HS-5 (cell line): Measurements from ENCODE around the gene CDO1.

Source experiments
- DNase-seq: peaks from one replicate; pipeline ENCODE4 v3.0.0-alpha.2; 2012; ENCODE audit warnings: low read depth

The CDO1 gene

GRCh38 chr5:115785381-115786065 lies 30.9 kb downstream of the CDO1 start:
- no peak for DNase-seq

GRCh38 chr5:115778417-115778816 lies 38.0 kb downstream of the CDO1 start:
- no peak for DNase-seq

- DNase-seq: no peak
These were observed 39.5 kb downstream of the CDO1 start for GRCh38 chr5:115776989-115777388.

- DNase-seq: no peak
These were observed 40.5 kb downstream of the CDO1 start for GRCh38 chr5:115775999-115776398.

- no peak for DNase-seq
These were observed 41.8 kb downstream of the CDO1 start for GRCh38 chr5:115774684-115775083.

GRCh38 chr5:115772731-115773475 lies 43.6 kb downstream of the CDO1 start:
- no peak for DNase-seq

GRCh38 chr5:115770466-115770865 lies 46.0 kb downstream of the CDO1 start:
- no peak for DNase-seq

- no peak for DNase-seq
These were observed 49.0 kb downstream of the CDO1 start for GRCh38 chr5:115767424-115767823.

GRCh38 chr5:115766608-115767007 lies 49.9 kb downstream of the CDO1 start:
- no peak for DNase-seq

- DNase-seq: no peak
These were observed 58.1 kb downstream of the CDO1 start for GRCh38 chr5:115758356-115758755.

GRCh38 chr5:115755675-115756074 lies 60.8 kb downstream of the CDO1 start:
- DNase-seq: no peak
